Hepatocyte (in vitro differentiated cells): Measurements from ENCODE around the gene HBQ1.

Experiments
- CTCF ChIP-seq: fragments of 200-600 bp; sonication (generic); IDR thresholded peaks from 2 replicates; pipeline ENCODE4 v1.5.1; 2016; ENCODE audit warnings: antibody characterized with exemption, mild to moderate bottlenecking; ENCODE audit not compliant: poor library complexity
- EZH2 ChIP-seq: fragments of 200-600 bp; sonication (generic); IDR thresholded peaks from 2 replicates; pipeline ENCODE4 v1.6.1; 2016; ENCODE audit warnings: antibody characterized with exemption, mild to moderate bottlenecking, borderline replicate concordance
- EZH2phosphoT487 ChIP-seq: fragments of 200-600 bp; sonication (generic); IDR thresholded peaks from one replicate; pipeline ENCODE4 v1.6.1; 2018; ENCODE audit warnings: antibody characterized with exemption, mild to moderate bottlenecking, low read depth, moderate library complexity; ENCODE audit not compliant: unreplicated experiment, severe bottlenecking

GRCh38 chr16:180681-181564, 664 bp downstream of the HBQ1 start:
- TF ChIP-seq CTCF (no peak), EZH2phosphoT487 (no peak), EZH2 (no peak)
